ENCODE measurements around the gene ADRA2C.
"Not testable (repeated sequence)": the region's sequence is repeated elsewhere in the genome, so short reads cannot be mapped to it uniquely, and the experiment has no call there.

ADRA2C gene

DNA sequence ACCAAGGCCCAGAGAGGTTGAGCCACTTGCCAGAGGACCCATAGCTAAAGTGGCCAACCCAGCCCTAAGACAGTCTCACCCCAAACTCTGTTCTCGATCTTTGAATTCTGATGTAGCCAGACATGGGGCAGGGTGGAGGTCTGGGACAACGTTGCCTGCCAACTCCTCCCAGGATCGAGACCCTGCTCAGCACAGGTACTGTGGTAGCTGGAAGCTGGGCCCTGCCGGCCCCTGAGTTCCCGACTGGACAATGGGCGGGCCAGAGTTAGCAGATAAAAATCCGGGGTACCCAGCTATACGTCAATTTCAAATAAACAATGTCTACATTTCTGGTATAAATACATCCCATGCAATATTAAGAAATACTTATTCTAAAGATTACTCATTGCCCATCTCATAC, 35.3 kb downstream of the ADRA2C start:
- DNase-seq, result no peak

DNA sequence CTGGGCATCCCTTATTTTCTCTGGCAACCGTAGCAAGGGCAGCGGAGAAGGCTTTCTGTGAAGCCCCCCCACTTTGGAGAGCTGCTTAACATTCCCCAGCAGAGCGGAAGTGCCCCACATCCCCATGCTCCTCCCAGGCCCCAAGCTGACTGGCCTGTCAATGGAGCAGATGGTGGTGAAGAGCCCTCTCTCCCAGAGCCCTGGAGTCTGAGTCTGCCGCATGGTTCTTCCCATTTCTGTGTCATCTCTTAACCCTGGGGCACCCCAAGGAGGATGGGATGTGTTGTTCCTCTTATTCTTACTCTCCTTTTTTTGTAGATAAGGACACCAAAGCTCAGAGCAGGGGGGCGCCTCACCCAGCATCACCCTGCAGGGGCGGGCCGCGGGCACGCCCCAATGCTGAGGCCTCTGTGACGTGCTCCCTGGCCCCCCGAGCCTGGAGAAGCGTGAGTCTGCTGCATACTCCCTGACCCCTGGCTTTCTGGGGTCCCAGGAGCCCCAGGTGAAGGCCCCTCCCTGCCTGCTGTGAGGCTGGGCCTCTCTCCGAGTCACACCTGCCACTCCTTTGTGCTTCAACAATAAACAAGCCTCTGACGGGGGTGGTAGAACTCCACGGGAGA, 35.9 kb downstream of the ADRA2C start:
- no peak for DNase-seq

DNA sequence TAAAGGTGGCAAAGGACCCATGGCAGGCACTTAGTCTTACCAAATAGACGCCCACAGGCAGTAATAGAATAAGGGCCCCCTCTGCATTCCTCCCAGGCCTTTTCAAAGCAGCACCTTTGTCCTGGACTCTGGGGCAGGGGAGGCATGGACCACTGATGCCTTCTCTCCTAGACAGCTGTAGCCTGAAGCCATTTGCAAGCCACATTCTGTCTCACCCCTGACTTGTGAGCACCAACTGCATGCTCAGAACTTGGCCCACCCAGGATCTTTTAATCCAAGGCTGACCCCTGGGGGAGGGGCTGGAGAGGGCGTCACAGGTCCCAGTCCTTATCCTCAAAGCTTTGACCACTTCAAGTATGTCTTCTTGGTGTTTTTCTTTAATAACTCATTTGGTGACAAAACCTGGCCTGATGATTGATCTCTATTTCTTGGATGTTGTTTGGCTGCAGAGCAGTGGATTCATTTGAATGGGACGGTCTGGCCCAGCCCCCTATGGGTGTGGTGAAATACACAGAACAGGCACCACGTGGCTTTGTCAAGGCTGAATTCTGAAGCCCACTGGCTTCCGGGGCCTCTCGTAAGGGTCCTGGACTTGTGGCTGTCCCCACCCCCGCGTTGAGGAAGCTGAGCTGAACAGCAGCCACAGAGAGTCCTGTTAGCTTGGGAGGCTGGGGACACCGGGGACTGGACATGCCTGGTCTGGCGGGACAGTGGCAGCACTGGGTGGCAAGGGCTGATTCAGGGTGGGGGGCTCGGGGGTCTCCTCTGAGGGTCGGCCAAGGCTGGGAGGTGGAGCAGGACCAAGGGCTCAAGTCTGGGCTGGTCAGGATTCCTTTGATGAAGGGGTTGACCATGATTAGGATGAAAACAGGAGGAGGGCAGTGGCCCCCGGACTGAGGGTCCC, 36.6 kb downstream of the ADRA2C start:
- DNase-seq, result no peak

DNA sequence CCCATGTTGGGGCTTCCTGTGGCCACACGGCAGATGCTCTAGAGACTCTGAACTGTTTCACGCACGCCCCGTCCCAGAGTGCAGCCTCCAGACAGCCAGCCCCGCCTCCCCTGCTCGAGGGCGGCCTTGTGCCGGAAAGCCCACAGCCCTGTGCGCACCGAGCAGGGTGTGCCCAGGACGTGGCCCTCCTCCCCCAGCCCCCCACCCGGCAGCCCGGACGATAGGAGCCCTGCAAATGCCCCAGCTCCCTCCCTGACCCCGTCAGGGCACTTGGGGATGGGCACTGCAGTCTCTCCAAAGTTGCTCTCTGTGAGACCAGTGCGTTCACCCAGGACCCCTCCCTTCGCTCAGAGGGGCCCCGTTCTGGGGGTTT, 37.3 kb downstream of the ADRA2C start:
- no peak for DNase-seq

DNA sequence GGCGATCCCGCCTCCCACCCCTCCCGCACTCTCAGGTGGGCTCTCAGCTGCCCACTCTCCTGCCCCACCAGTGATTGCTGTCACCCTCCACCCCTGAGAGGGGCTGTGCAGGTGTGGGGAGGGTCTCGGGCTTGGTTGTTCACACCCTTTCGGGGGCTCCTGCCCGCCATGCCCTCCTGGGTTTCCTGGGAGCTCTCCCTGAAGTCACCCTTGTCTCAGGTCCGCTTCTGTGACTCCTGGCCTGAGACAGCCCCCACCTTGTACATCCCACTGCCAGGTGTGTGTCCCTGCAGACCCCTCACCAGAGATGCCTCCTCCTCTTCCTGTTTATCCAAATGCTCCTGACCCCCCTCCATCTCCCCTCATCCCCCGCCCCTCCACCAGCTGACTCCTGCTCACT, 37.8 kb downstream of the ADRA2C start:
- DNase-seq, result no peak

DNA sequence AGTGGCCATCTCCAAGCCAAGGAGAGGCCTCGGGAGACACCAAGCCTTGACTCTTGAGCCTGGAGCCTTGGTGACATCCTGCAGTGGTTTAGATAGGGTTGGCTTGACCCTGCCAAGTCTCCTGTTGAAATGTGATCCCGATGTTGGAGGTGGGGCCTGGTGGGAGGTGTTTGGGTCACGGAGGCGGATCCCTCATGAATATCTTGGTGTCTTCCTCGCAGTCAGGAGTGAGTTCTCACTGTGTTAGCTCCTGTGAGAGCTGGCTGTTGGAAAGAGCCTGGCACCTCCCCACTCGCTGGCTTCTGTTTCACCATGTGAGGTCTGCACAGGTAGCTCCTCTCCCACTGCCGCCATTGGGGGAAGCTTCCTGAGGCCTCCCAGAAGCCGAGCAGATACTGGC, 38.8 kb downstream of the ADRA2C start:
- no peak for DNase-seq

DNA sequence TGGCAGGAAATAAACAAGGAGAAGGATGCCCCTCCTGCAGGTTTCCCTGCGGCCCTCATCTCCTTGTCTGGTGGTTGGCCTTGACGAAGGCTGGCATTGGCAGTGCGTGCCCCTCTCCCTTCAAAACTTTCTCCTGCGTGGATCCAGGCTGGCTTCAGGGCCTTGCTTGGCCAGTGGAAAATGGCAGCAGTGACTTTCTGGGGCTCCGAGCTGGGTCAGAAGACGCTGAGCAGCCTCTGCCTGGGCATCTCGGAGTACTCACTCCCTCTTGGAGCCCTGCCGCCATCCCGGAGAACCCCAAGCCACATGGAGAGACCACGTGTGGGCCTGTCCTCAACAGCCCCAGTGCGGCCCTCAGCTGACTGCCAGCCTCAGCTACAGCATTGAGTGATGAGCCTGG, 39.5 kb downstream of the ADRA2C start:
- DNase-seq, result no peak

DNA sequence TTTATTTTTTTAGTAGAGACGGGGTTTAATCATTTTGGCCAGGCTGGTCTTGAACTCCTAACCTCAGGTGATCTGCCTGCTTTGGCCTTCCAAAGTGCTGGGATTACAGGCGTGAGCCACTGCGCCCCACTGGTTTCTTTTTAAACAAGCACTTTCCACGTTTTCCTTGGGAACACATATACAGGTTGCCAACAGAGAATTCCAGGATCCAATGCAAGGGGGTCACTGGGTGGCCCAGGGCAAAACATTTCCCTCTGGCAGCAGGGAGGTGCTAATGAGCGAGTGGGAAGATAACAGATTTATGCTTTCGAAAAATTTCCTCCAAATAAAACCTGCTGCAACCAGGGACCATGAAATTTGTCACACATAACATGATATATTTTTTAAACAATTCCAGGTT, 41.1 kb downstream of the ADRA2C start:
- no peak for DNase-seq

DNA sequence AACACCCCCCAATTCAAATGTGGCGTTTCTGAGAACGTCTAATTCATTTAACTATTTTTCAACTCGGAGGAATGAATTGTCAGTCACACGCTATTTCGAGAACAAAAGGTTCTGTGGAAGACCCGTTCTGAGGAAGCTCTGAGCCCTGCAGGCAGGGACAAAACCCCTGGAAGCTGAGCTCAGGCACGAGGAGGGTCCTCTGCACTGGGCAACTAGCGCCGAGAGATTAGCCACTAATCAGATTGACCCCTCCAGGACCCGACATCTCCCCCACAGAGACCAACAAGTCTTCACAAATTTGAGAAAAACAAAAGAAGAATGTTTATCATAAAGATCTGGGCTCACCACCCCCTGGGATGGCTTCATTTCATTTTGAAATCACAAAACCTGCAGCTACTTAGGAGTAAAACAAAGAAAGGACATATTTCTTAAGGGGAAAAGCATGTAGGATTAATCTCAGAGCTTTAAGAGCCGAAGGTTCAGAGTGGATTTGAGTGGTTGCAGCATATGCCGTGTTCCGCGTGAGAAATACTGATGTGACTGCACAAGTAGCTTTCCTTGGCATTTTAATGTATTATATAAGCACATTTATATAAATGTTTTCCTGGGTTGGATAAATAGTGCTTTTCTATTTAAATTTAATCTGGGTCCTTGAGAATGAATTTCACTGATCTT, 41.8 kb downstream of the ADRA2C start:
- DNase-seq, result no peak

DNA sequence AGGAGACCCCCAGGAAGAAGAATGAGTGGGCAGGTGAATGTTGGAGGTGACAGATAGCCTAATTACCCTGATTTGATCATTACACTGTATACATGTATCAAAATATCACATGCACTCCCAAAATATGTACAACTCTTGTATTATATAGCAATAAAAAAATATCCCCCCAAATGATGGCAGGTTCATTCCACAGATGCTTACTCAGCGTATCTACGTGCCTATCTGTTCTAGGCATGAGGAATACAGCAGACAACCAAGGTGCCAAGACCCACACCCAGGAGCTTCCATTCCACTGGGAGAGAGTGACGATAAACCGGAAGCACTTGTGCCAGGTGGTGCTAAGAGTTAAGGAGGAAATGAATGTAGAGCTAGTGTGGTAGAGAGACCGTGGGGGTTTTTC, 42.4 kb downstream of the ADRA2C start:
- no peak for DNase-seq

DNA sequence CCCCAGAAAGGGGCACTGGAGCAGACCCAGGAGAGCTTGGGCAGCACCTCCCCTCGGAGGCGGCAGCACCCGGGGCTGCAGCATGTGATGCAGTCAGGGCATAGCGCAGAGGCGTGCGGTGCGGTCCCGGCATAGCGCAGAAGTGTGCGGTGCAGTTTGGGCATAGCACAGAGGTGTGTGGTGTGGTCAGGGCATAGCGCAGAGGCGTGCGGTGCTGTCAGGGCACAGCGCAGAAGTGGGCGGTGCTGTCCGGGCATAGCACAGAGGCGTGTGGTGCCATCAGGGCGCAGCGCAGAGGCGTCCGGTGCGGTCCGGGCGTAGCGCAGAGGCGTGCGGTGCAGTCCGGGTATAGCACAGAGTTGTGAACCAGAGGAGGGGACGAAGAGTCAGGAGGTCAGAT, 42.8 kb downstream of the ADRA2C start:
- no peak for DNase-seq

DNA sequence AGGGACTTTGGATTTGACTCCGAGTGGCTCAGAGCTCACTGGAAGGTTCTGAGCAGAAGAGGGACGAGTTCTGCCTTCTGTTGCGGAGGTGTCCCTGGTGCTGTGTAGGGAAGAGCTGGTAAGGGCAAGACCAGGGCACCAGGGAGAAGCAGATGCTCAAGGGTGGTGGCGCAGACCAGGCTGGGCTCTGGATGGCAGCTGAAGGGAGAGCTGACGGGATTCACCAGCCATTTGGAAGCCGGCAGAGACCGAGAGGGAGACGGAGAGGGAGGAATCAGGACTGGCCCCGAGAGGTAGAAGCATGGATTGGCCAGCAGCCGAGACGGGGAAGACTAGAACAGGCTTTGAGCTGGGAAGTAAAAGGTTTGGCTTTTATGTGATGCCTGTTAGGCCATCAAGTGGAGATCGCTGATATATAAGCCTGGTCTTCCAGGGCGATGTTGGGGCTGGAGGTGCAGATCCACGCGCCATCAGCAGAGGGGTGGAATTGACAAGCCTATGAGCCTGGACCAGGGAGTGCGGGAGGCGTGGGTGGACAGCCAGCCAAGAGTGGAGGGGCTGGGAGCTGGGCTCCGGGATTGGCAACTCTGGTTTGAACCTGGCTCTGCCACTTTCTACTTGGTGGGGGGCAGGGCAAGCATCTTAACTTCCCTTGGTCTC, 43.4 kb downstream of the ADRA2C start:
- DNase-seq, result no peak

DNA sequence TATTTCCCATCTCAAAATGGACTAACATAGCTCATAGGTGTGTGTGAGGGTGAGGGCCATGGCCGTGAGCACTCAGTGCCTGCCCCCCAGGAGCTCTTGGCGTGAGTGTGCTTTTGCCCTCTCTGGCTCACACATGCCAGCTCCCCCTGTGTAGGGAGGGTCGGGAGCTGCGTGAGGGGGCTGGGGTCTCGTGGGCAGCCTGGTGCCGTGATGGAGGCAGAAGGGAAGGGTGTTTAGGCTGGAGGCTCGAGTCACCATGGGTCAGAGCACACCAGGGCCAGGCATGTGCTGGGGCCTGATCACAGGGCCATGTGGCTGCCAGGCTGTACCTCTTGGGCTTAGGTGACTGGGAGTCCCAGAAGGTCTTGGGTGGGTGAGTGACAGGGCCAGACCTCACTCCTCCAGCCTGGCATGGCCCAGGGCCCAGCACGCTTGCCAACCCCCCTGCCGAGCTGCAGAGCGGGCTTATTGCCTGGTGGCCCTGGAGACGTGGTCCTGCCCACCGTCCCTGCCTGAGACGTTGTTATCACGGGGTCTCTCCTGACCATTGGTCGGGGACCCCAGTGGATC, 44.0 kb downstream of the ADRA2C start:
- no peak for DNase-seq

DNA sequence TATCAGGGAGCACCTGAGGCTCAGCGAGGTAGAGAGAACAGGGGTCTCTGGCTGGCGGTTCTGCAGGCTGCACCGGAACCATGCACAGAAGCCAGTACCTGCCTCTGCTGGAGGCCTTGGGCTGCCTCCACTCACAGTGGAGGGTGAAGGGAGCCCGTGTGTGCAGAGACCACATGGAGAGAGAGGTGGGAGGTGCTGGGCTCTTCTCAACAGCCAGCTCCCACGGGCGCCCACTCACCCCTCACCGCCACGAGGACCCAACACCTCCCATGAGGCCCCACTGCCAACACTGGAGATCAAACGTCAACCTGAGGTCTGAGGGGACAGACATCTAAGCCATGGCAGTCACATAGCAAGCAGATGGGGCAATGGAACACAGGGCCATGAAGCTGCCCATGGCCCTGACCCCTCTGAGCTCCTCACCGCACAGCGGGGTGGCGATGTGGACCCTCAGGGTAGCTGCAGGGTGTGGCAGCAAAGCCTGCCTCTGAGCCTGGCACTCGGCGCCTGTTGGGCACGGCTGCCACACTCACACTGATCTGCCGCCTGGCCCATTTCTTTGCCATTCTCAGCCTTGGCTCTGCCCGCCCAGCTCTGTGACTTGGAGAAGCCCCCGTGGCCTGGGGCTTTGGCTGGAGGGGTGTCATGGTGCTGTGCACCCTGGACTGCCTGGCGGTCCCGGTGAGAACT, 44.8 kb downstream of the ADRA2C start:
- no peak for DNase-seq

DNA sequence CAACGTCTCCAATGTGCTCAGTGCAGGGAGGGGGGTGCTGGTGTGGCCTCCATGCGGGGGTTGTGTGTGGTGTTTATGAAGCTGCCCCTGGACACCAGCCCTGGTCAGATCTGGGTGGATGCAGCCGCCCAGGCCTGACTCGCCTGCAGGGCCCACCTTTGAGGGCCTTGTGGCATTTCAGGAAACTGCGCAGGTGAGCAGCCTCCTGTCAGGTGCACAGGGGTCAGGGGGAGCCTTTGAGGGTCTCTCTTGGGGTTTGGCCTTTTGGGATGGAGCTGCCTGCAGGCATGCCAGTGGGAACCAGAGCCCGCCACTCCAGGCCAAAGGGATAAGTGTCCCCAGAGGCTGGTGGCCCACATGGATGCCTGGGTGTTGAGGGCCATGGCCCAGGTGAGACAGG, 45.4 kb downstream of the ADRA2C start:
- DNase-seq, result no peak

DNA sequence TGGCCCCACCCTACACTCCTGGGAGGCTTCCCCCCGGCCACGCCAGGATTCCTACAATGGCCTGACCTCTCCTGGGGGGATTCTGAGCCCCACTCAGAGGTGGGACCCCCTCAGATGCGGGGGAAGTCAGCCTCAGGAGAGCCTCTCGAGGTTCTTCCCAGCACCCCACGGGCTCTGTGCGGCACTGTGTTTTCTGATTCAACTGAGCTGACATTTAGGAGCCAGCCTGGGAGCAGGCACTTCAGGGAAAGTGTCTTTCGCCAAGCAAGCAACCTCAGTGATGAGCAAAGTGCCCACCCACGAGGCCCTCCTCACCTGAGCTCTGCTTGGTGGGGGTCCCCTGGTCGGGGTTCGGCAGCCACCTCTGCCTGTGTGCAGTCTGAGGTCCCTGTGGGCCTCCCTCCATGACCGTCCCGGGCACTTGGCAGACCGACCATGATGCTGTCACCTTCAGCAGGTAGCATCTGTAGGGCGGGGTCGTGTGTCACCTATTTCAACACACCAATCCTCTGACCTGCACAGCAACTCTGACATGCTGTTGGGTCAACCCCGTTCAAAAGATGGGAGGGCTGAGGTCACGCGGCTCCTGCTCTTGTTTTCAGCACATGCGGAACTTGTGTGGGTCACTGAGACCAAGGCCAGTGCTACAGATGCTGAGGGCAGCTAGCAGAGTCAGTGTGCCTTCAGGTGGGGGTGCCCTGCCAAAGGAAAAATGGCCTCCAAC, 46.2 kb downstream of the ADRA2C start:
- no peak for DNase-seq

DNA sequence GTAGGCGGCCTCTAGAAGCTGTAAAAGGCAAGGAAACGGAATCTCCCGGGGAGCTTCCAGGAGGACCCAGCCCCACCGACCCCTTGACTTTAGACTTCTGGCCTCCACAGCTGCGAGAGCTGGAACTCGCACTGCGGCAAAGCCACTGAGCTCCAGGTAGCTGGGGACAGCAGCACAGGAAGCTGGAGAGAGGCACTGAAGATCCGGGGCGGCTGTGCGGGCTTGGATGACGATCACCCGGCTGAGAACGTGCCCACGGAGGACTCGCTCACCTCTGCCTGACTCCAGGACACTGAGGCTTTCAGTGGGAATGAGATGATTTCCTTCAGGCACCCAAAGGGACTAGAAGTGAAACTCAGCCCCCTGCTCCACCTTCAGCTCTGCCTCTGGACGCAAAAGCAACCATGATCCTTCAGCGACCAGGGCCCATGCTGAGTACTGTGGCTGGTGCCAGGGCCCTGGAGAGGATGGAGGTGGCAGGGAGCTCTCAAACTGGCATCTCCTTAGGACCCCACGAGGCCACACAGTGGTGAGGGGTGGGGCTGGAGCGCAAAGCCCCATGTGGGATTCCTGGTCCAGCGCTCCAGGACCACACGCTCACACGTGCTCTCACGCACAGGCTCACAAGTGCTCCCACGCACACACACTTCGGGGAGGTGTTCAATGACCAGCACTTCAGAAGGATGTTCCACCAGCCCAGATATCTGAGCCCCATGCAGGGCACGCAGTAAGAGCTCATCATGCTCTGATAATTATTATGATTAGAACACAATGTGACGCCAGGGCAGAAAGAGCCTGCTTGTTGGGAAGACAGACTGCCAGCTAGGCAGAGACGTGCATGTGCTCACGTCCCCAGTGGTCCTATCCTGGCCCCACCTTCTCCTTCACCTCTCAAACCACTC, 47.2 kb downstream of the ADRA2C start:
- no peak for DNase-seq

DNA sequence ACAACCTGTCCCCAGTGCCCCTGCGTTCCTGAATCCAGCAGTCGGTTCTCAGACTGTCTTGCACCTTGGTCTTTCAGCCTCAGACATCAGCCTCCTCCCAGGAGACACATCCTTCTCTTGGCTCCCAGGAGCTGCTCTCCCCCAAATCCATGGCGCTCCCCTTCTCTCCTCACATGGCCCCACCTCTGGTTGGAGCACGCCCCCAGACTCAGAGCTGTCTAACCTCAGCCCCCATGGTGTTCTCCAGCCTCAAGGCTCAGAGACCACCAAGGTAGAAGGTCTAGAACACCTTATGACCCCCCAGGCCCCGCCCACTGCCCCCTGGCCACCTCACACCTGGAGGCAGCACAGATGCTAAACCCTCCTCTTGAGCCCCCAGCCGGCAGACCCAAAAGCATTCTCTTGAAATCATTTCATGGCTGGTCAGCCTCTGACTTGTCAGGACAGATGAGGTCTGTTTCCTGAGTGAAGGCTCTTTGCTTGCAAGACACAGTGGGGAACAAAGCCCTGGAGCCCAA, 47.9 kb downstream of the ADRA2C start:
- DNase-seq, result no peak

DNA sequence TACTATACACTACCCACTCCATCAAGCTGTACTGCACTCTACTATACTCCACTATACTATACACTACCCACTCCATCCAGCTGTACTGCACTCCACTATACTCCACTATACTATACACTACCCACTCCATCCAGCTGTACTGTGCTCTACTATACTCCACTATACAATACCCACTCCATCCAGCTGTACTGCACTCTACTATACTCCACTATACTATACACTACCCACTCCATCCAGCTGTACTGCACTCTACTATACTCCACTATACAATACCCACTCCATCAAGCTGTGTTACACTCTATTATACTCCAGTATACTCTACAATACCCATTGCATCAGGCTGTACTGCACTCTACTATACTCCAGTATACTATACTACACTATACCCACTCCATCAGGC, 48.7 kb downstream of the ADRA2C start:
- DNase-seq, result not testable (repeated sequence)

DNA sequence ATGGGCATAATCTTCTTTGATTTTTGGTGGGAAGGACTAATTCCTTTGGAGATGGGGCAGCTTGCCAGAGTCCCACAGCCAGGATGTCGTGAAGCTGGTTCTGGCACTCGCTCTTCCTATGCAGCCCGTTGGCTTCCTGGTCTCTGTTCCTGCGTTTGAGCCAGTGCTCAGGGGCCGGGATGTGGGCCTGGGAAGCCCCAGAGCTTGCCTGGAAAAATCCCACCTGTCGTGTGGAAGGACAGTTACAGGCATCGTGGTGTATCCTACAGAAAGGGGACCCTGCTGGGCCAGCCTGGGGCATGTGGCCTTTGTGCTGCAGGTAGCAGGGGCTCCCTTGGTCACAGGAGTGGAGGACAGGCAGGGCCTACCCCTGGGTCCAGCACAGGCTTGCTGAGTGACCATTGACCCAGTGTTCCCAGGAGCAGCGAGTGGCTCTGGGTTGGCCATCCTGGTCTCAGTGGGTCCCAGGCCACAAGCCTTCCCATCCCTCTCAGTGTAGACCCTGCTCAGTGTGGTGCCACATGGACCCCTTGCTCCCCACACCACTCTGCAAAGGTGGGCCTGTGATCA, 50.2 kb downstream of the ADRA2C start:
- no peak for DNase-seq
